Ovary (tissue), 3 donors: ENCODE measurements around the gene THAP11.

Experiments
- CTCF ChIP-seq, 3 donors: fragments of 450-650 bp in 2 of 3; fragments of 200-600 bp in 1 of 3; IDR thresholded peaks; one replicate each; pipeline versions ENCODE4 v1.5.1 to v1.8.0; 2016 to 2022; ENCODE audit warnings: antibody characterized with exemption in 3 of 3, mild to moderate bottlenecking in 1 of 3
- EP300 ChIP-seq: sonication (generic); formaldehyde crosslinking; IDR thresholded peaks from one replicate; pipeline ENCODE4 v1.6.1; 2017; ENCODE audit warnings: antibody characterized with exemption
- POLR2A ChIP-seq: fragments of 450-650 bp; IDR thresholded peaks from one replicate; pipeline ENCODE4 v1.6.1; 2017; ENCODE audit warnings: antibody characterized with exemption, mild to moderate bottlenecking, moderate library complexity
- donor health status: DM: no; HTN: no; CAD: no.

GRCh38 chr16:67846063-67846319 lies 3.9 kb downstream of the THAP11 start:
- TF ChIP-seq CTCF (IDR thresholded peaks at IDR 0.05) (no peak), POLR2A (no peak), EP300 (no peak)
